Measurements from ENCODE around the gene DMD.
"Not testable (repeated sequence)": the region's sequence is repeated elsewhere in the genome, so short reads cannot be mapped to it uniquely, and the experiment has no call there.

Gene DMD

DNA sequence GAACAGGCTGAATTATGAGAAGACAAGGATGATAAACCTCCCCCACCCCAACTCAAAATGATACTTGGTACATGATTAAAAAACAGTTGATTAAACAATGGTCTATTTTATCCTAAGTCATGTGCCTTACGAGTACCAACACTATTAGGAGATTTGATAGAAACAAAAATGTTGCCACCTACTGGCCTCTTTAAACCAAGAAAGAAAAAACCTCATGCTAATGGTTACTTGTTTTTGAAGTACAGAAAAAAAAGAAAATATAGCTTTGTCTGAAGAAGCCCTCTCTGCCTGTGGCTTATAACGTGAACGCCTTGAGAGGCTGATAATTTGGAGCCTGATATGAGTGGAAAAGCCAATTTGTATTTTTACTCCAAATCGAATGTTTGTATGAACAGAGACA lies 538.2 kb downstream of the DMD start:
- no peak for DNase-seq
- intact Hi-C loops (cut with DNase I), result loop anchor here (5.0 kb wide), 1 partner anchor 141 kb away; no protein-coding TSS in a partner anchor

DNA sequence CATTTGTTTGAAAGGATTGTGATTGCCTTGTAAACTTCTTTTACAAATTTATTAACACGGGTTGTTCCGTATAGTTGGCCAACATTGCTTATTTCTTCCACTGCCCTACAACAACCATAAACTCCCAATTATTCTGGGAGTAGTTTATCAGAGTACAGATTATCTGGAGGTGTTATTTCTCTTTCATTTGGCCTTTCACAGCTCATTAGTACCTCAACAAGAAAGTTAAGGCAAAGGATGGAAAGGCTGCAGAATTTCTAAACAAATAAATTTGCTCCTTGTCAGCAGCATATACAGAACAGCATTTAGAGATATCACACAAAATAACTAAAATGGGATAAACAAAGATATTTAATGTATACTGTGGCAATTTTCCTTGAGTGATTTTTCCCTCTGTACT lies 548.8 kb downstream of the DMD start:
- DNase-seq, result no peak
- intact Hi-C loops (cut with DNase I), result no loop called here

DNA sequence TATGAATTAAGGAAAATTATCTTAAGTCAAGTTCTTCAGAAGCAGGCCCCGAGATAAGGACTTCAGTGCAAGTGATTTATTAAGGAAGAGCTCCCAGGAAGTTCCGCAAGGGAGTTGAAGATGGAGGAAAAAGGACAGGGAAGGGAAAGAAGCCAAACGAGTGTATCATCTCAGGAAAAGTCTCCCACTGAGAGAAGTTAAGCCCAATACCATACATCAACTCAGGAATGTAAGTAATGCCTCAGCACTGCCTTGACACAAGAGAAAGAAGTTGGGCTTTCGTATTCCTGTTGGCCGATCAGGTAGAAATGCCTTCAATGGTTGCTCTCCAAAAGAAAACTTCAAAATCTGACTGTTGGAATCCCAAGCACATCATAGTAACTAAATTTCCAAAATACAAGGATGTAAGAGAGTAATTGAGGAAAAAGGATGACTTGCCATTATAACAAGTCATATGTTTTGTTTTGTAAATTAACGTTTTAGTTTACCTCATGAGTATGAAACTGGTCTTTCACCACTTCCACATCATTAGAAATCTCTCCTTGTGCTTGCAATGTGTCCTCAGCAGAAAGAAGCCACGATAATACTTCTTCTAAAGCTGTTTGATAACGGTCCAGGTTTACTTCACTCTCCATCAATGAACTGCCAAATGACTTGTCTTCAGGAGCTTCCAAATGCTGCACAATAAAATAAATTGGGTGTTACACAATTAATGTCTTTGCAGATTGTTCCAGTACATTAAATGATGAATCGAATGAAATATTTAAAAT lies 566.7 kb downstream of the DMD start:
- no peak for DNase-seq
- intact Hi-C loops (cut with DNase I), result no loop called here

DNA sequence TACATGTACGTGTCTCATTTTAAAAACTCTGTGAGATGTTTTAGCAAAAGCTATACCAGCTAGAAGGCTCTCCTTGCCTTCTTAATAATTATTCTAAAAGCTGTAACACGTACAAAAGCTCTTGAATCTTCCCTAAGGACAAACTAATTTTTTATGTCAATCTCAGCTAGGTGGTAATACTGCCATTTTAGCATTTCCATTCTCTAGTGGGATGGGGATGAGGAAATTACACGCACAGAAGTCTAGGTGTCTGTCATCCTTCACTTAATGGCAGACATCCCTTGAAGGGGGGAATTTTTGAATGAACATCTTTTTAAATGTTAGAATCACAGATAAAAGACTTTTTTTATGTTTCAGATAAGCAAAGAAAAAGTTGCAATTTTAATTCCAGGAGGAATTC lies 569.1 kb downstream of the DMD start:
- intact Hi-C loops (cut with DNase I), result no loop called here
- DNase-seq, result no peak

DNA sequence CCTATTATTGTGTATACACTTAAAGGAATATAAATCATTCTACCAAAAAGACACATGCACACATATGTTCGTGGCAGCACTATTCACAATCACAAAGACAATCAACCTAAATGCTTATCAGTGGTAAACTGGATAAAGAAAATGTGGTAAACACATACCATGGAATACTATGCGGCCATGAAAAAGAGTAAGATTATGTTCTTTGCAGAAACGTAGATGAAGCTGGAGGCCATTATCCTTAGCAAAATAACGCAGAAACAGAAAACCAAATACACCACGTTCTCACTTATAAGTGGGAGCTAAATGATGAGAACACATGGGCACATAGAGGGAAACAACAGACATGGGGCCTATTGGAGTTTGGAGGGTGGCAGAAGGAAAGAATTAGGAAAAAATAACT lies 593.2 kb downstream of the DMD start:
- intact Hi-C loops (cut with DNase I), result no loop called here
- DNase-seq, result no peak

DNA sequence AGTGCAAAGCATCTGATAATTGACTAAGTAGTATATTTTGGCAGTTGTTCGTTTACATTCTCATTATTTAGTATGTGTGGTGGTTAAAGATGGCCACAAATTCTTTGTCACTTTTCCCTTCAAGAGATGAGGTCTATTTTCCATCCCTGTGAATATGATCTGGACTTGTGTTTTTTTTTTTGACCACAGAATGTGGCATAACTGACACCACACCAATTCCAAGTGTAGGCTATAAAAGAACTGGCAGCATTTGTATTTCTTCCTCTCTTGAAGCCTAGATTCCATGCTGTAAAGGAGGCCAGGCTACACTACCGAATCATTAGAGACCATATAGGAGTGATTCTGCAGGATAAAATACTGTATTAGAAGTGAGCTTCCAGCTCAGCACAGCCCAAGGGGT lies 596.6 kb downstream of the DMD start:
- no peak for DNase-seq

DNA sequence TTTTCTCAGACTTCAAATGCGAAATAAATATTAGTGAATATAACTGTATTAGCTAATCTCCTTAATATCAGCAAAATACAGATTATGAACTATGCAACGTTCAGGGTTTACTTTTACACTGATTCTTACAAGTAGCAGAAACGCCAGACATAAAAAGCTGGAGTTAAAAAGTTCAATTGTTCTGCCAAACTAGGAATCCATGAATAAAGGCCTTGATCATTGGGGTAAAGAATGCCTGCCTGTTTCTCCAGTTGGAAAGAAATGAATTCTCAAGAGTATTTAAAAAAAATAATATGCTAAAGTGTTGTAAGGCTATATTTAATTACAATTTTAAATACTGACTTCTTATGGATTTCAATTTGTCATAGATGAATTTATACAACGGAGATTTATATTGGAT lies 612.2 kb downstream of the DMD start:
- intact Hi-C loops (cut with DNase I), result no loop called here
- DNase-seq, result no peak

More for the DNA sequence above, 596.6 kb downstream of the DMD start:
- intact Hi-C loops (cut with DNase I), result no loop called here

DNA sequence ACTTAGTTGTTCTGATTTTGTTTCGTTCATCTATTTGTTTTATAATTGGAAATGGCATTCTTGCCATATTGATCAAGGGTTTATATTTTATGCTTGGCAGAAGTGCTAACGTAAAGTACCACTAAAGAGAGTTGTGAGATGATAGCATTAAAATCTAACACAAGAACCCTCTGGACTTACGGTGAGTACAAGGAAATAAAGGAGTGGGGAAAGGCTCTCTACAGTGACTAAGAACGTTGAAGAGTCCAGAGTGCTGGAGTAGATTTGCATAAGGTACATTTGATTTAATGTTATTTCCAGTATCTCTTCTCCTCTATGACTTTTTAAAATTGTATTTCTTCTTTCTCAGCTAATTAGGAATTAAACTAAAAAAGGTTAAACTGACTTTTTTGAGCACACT lies 612.6 kb downstream of the DMD start:
- intact Hi-C loops (cut with DNase I), result no loop called here
- no peak for DNase-seq

DNA sequence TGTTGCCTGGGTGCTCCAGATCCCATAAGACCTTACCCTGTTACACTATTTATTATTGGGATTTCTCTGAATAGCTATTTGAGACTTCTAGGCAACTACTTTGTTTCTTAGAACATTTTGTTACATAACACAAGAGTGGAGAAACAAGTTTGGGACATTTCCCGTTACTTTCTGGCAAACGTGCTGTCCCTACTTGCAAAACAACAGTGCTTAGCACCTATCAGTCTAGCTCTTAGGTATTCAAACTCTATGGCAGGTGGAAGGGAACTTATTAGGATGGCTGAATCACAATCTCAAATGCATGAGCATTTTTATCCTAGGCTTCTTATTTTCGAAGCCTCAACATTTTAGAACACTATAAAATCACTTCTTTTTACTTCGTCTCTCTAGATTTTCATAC lies 613.6 kb downstream of the DMD start:
- intact Hi-C loops (cut with DNase I), result no loop called here
- DNase-seq, result no peak

DNA sequence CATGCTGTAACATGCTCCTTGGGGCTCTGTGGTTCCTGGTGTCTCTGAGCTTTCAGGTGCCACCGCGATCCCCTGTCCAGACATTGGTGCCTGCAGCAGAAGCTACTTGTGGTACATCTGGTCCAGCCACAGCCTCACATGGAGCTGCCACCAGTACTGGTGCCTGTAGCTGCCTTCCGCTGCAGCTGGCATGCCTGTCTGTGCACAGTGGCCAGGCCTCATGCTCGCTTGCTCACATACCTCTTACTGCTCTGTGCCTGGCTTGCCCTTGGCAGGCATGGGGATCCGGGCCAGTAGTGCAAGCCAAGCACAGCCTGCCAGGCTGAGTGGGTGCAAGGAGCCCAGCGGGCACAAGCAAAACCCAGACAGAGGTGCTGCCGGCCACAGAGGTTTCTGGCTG lies 618.6 kb downstream of the DMD start:
- intact Hi-C loops (cut with DNase I), result no loop called here
- DNase-seq, result peak in 1 of 10 donors; percentile 26

DNA sequence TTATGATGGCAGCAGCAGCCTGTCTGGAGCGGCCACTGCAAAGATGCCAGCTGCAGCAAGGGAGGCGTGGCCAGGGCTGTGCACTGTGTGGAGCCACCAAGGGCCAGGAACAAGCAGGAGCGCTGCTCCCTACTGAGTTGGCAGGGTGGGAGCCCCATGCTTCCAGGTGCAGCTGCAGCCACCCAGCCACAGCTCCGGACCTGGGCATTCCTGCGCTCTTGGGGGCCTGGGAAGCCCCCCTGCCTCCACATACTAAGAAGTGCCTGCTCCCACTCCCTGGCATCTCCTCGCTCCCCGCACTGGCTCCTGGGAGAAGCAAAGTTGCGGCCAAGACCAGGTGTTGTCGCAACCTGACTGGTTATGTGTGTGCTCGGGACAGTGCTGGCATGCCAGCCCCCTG lies 619.8 kb downstream of the DMD start:
- peak in 3 of 10 donors; percentile 59 to 71 (median 66) for DNase-seq
- intact Hi-C loops (cut with DNase I), result no loop called here

DNA sequence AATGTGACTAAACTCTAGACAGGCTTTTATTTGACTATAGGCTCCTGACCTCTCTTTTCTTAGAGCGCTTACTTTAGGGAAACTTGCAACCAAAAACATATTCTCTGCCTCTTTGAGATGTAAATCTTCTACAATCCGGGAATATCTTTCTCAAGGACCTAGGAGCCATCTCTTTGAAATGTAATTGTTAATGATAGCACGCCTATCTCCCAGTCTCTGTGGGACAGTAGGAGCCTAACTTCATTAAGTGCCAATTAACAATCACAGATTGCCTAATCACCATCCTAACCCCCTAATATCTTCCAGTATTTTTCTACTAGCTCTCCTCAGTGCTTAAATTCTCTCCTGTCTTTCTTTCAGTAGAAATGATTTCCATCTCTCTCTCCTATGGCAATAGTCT lies 628.6 kb downstream of the DMD start:
- no peak for DNase-seq
- intact Hi-C loops (cut with DNase I), result no loop called here

DNA sequence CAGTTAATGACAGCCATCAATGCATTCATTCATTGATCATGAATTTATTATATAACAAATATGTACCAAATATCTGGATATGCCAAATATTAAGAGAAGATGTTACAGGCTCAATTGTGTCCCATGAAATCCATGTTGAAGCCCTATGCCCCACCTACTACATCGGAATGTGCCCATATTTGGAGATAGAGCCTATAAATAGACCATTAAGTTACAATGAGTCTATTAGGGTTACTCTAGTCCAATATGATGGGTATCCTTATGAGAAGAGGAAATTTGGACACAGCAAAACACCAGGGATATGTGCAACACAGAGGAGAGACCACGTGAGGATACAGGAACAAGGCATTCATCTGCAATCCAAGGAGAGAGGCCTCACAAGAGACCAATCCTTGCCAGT lies 634.5 kb downstream of the DMD start:
- DNase-seq, result no peak
- intact Hi-C loops (cut with DNase I), result no loop called here

DNA sequence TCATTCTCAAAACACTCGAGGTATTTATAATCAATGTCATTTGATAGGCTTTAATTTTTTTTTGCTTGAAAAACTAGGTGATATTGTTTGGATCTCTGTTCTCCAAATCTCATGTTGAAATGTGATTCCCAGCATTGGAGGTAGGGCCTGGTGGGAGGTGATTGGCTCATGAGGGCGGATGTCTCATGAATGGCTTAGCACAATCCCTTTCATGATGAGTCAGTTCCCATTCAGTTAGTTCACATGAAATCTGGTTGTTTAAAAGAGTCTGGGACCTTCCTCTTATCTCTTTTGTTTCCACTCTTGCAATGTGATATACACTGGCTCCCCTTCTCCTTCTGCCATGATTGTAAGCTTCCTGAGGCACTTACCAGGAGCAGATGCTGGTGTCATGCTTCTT lies 638.7 kb downstream of the DMD start:
- intact Hi-C loops (cut with DNase I), result no loop called here
- no peak for DNase-seq

DNA sequence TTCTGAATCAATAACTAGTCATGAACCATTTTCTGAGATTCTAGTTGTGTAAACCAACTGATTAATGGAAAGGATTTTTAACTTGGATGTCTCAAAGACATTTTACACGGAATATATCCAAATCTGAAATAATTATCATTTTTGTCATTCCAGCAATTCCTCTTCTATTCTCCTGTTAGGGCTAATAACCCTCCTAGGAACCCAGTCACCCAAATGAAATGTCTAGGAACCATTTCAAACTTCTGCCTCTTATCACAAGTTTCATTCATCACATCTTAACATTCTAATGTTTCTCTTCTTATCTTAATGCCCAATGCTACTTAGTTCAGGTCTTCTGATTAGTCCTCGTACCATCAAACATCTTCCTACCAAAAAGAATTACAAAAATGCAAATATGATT lies 639.8 kb downstream of the DMD start:
- intact Hi-C loops (cut with DNase I), result no loop called here
- no peak for DNase-seq

DNA sequence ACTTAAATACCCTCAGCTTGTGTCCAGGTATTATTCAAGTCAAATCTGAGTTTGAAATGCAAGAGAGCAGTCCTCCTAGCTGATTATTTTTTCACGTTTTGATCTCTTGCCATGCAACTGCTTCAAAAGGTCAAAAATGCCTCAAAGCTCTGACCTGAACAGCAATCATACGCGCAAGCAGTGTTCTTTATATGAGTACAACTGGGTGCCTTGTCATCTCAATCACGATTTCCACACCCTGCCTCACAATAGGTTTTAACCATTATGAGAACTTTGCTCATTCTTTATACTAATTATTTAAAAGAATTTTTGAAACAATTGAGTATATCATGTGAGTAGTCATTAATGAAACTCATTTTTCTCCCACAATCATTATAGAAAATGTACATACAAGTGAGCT lies 649.1 kb downstream of the DMD start:
- DNase-seq, result no peak
- intact Hi-C loops (cut with DNase I), result no loop called here

DNA sequence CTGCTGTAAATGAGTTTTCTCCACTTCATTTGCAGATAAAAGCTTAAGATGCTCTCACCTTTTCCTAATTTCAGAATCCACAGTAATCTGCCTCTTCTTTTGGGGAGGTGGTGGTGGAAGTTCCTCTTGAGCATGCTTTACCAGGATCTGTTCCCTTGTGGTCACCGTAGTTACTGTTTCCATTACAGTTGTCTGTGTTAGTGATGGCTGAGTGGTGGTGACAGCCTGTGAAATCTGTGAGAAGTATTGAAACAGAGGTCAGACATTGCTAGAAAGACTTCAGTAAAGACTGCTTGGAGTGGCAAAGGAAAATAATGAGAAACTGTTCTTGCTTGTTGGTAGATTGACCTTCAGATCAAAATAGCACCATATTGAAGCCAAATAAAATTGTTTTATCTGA lies 666.2 kb downstream of the DMD start:
- no peak for DNase-seq
- intact Hi-C loops (cut with DNase I), result no loop called here

DNA sequence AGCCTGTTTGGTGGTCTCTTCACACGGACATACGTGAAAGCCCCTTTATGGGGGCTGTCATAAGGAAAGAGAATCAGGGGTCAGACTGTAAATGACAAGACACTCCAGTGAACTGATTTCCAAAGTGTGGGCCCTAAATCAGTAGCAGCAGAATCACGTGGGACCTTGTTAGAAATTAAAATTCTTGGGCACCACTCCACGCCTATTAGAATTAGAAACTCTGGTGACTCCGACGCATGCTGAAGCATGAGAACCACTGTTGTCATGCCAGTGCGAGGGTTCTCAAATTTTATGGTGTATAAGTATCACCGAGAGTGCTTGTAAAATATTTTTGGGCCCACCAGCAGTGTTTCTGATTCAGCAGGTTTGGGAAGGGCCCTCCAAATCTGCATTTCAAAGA lies 672.8 kb downstream of the DMD start:
- no peak for DNase-seq
- intact Hi-C loops (cut with DNase I), result no loop called here

DNA sequence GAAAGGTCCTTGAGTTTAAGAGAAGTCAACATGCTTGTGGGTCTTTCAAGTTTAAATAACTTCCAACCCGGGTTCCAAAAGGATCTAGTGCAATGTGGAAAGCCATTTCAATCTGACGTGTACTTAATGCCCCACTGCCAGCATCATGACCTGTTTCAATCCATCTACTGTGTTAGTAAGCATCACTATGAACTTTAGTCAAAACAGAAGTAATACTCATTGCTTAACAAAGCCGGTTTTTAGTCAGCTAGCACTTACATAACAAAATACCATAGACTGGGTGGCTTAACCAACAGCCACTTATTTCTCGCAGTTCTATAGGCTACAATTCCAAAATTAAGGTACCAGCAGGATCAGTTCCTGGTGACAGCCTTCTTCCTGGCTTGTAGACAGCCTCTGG lies 677.5 kb downstream of the DMD start:
- DNase-seq, result no peak
- intact Hi-C loops (cut with DNase I), result loop anchor here (5.0 kb wide), 2 partner anchors 138 to 803 kb away; no protein-coding TSS in a partner anchor

DNA sequence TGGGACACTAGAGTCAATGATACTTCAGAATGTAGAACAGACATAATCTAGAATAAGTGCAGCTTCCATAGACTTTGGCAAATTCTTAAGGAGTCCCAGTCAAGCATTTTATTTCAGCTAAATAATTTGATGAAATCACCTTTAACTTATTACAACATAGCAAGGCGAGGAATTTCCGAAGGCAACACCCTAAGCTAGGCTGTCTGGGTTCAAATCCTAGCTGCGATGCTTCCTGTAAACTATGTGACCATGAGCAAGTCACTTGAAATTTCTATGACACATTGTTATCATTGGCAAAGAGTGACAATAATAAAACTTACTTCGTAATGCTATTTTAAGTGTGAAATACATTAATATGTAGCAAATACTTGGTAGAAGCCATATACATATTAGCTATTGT lies 679.1 kb downstream of the DMD start:
- intact Hi-C loops (cut with DNase I), result loop anchor here (5.0 kb wide), 2 partner anchors 140 to 805 kb away; no protein-coding TSS in a partner anchor

DNA sequence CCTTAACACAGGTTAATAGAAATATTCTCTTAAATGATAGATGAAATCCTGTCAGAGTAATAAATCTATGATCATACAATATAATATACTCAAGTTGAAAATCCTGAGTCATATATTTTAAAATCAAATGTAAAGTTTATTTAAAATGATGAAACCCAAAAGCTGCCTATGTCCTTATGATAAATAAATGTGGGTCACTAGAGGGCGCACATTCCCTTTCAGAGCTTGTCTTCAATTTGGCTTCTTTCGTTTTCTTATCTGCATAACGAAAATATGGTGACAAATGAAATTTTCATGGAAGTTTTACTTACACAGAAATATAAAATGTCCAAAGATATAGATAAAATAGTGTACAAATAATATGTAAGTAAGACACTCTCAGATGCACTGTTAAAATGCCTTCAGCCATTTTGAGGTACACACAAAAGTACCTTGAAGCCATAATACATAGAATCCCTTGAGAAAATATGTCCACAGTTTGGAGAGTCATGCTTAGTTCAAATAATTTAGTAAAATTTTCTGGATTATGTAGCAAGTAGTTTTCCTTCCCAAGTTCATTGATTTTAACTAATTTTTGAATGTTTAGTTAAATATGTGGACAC lies 680.4 kb downstream of the DMD start:
- peak in 2 of 10 donors; percentile 8 to 17 for DNase-seq
- intact Hi-C loops (cut with DNase I), result loop anchor here (5.0 kb wide), 2 partner anchors 141 to 806 kb away; no protein-coding TSS in a partner anchor

More for the DNA sequence above, 679.1 kb downstream of the DMD start:
- DNase-seq, result no peak

DNA sequence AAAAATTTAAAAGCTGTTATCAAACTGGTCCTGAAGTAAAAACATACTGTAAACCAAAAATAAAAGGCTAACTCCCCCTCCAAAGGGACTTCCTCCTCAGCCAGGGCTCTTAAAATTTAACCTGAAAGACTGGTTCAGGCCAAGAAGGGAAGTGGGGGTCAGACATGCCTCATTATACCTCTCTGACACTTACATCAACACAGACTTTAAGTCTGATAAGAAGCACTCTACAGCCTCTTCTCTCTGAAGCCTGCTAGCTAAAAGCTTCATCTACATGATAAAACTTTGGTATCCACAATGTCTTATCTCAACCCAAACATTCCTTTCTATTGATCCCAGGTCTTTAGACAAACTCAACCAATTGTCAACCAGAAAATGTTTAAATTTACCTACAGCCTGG lies 682.9 kb downstream of the DMD start:
- DNase-seq; intact Hi-C loops (cut with DNase I): not testable (repeated sequence)

Data from posterior cingulate gyrus (tissue), 11 donors.